ENCODE results near the gene CTNNA2.

CTNNA2 gene

GRCh38 chr2:79789811-79790210, 277.0 kb downstream of the CTNNA2 start:
- DNase-seq (ENCODE audit: low spot score): no peak

DNA sequence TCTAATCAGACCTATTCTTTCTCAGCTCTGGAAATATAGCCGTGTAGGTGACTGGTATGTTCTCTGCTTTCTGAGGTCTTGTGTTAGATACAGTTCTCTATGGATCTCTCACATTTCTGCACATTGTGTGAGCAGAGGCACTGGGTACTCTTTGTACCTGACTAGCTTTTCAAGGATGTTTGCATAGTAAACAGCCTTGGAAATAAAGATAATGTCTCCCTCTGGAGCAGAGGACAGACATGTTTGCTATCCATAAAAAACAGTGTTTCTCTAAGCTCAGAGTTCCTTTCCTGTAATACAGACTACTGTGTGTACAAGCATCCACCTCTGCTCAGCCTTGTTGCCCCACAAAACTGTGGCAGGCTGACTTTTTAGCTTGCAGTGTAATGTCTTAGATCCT, 279.2 kb downstream of the CTNNA2 start:
- DNase-seq (ENCODE audit: low spot score): no peak

DNA sequence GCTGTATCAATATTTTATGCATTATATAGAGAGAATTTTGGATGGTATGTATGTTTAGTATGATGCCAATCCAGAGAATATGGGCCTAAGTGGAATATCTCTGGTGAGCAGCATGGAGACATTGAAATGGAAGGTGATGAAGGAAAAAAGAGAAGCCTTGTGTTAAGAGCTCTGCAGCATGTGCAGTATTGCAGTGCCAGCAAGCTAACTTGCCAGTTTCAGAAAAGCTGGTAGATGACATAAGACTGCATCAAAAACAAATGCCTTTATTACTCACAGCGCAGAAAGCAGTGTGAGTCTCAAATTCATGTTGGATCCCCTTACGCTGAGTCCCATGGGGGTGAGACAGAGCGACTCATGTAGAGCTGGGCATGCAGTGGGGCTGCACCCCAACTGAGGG, 280.2 kb downstream of the CTNNA2 start:
- no peak for DNase-seq (ENCODE audit: low spot score)

DNA sequence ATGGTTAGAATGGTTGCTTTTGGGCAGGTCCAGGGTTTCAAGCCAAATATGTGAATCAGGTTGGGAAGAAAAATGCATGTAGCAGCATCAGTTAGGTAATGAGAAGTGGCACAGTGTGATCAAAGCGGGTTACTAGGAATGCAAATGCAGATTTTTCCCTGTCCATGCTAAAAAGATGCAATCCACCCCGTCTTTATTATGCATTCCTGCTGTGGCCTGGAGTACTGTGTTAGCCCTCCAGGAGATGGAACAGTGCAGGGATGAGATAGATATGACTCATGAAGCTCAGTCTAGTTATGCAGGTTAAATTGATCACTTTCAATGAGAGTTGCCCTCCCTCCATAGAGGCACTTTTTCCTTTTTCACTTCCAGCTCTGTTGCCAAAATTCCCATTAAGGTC, 283.8 kb downstream of the CTNNA2 start:
- DNase-seq (ENCODE audit: low spot score): no peak

GRCh38 chr2:79798776-79799175, 285.9 kb downstream of the CTNNA2 start:
- no peak for DNase-seq (ENCODE audit: low spot score)

DNA sequence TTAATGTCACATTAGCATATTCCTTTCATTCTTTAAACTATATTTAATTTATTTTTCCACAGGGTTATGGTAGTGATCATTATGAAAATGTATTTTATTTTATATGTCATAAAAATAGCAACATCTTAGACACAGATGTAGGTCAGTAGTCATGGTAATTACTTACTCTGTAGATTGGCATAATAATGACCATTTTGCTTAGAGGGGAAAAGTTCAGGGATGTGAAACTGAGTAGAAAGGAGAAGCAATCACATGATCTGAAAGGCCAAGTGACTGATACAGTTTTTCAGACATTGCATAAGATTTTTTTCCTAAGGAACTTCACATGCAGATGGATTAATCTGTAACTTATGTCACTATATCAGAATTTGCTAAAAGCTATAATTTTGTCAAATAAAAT, 286.9 kb downstream of the CTNNA2 start:
- no peak for DNase-seq (ENCODE audit: low spot score)

- DNase-seq (ENCODE audit: low spot score): no peak
These were observed 288.2 kb downstream of the CTNNA2 start for GRCh38 chr2:79801082-79801481.

DNA sequence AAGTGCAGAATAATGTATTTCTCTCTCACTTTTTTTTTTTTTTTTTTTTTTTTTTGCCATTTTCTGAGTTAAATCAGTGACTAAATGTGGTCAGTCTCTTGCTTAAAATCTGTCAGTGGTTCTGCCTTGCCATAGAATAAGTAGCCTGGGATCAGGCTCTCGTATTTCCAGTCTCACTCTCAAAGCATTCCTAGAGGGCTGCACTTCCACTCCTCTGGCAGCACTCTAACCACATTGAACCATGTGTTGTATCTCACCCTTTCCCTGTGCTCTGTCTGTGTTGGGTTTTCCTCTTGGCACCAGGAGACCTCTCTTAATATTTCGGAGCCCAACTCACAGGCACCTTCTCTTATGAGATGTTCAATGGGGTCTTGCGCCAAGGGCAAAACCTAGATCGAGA, 304.4 kb downstream of the CTNNA2 start:
- no peak for DNase-seq (ENCODE audit: low spot score)

GRCh38 chr2:79820281-79820680, 307.4 kb downstream of the CTNNA2 start:
- no peak for DNase-seq (ENCODE audit: low spot score)

GRCh38 chr2:79822136-79822535, 309.3 kb downstream of the CTNNA2 start:
- DNase-seq (ENCODE audit: low spot score): no peak

GRCh38 chr2:79824086-79824786, 311.4 kb downstream of the CTNNA2 start:
- DNase-seq (ENCODE audit: low spot score): no peak

DNA sequence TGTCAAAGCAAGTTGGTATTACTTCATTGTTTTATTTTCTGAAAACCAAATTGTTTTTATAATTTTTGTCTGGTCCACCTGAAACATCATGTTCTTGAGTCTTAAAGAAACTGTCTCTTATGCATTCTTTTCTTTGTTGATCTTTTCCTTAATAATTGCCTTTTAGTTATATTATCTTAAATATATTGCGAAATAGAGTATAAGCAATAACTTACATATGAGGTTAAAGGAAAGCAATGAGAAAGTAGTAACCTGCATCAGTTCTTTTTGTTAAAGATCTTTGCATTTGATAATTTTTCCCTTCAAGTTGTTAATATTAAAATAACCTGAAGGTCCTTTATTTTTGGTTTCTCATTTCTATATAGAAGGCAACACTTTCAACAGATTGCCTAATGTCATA, 315.0 kb downstream of the CTNNA2 start:
- DNase-seq (ENCODE audit: low spot score): no peak

- no peak for DNase-seq (ENCODE audit: low spot score)
These were observed 317.6 kb downstream of the CTNNA2 start for GRCh38 chr2:79830501-79830900.

DNA sequence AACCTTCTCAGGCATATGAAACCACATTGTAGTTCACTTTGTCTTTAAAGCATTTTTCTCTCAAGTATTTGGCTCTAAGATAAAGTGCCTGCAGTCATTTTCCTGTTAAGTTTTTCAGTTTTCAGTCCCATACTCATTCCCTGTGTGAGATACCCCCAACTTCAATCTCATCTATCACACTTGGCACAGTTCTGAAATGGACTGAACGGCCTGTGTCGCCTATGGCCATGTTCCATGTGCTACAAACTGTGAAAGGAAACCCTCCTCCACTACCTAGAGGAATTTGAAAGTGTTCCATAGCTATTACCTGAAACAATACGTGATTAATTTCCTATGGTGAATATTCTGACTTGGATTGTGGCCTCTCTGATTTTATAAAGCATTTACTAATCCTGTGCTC, 319.1 kb downstream of the CTNNA2 start:
- DNase-seq (ENCODE audit: low spot score): no peak

GRCh38 chr2:79832511-79833234, 319.8 kb downstream of the CTNNA2 start:
- no peak for DNase-seq (ENCODE audit: low spot score)

DNA sequence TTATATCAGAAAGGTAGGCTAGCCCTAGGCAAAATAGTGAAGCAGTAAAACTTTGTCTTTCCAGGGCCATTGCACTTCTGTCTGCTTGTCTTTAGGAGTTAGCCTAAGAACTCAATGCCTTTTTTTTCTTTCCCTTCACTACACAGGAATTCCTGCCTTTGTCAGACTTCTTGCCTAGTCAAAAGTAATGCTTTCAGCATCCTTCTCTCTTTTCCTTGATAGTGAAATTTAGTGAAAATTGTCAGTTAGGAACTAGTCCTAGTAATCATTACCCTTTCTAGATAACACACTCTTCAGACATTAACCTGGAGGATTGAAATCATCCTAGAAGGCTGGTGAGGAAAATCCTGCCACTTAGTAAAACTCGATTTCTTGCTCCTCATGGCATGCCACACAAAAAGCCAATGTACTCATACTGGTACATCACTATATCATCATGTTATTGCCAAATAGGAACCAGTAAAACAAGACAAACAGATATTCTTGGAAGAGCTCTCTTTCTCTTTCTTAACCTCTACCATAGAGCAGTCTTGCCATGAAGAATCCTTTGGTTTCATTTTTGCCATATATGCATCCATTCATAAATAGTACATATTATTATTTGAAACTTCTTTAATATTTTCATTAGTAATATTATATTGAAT, 320.5 kb downstream of the CTNNA2 start:
- no peak for DNase-seq (ENCODE audit: low spot score)

GRCh38 chr2:79835911-79836310, 323.1 kb downstream of the CTNNA2 start:
- no peak for DNase-seq (ENCODE audit: low spot score)

DNA sequence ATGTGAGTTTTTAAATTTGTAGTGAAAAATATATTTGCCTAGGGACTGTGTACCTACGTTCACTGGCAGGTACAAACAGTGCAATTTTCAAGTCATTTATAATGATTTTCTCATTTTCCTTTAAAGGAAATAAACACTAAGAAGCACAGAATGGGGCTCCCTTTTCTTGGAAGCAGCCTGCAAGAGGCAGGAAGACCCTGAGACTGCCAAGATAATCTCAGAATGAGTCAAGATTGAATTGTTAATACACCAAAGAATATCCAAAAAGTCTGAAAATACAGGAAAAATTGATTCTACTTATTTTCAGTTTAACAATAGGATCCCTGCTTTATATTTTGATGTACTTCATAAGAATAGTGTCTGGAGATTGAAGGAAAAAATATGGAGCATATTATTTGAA, 331.2 kb downstream of the CTNNA2 start:
- no peak for DNase-seq (ENCODE audit: low spot score)

DNA sequence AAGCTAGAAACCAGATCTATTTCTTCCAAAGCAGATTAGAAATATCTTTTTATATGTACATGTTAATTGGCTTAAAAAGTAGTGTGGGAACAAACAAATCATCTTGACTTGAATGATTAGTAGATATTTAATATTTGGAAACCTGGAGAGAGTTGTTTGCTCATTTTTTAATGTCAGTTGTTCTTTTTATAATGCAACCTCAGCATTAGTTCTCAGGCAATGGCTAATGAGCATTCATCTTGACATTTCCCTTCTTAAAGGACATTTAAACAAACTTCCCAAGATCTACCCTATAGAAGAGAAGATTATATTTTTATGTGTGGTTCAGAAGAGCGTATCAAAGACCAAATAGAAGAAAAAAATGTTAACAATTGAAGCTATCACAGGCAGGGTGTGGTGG, 334.0 kb downstream of the CTNNA2 start:
- no peak for DNase-seq (ENCODE audit: low spot score)

- no peak for DNase-seq (ENCODE audit: low spot score)
These were observed 336.4 kb downstream of the CTNNA2 start for GRCh38 chr2:79849241-79849640.

GRCh38 chr2:79849949-79850348, 337.1 kb downstream of the CTNNA2 start:
- DNase-seq (ENCODE audit: low spot score): no peak

- DNase-seq (ENCODE audit: low spot score): no peak
These were observed 338.1 kb downstream of the CTNNA2 start for GRCh38 chr2:79850912-79851311.

GRCh38 chr2:79855264-79856006, 342.6 kb downstream of the CTNNA2 start:
- DNase-seq (ENCODE audit: low spot score): no peak
